ENCODE data around the gene LSM10. TPM values are rescaled to one million over a fixed set of nuclear protein-coding genes. Genes with fewer than 3 reads are reported as not detected.

LSM10 gene
- total and polyA plus RNA-seq, 11 donors = 39.1 to 95.9 (median 49.9) TPM

GRCh38 chr1:36432616-36433015, 34.9 kb upstream of the LSM10 start:
- ATAC-seq (no peak), DNase-seq (no peak)
- no peaks in the 10 kb centered on the region for H3K9me3 ChIP-seq
- H3K27ac ChIP-seq = peak overlapping the region in 1 of 12 donors; percentile 22
- no peaks in the 10 kb centered on the region for H3K27me3 ChIP-seq
- H3K4me1 ChIP-seq = peaks cover 0 to 4% (median 0%) of the 10 kb centered on the region in 12 donors
- H3K36me3 ChIP-seq = peaks cover 0 to 38% (median 12%) of the 10 kb centered on the region in 9 donors
- TF ChIP-seq CTCF (IDR thresholded peaks at IDR 0.05) (no peak), POLR2A (IDR thresholded peaks at IDR 0.05) (no peak)
- H3K4me3 ChIP-seq = no peak overlapping the region
- WGBS, 4 donors = 59 to 69% (median 67%) methylated on average over 4 of the region's 4 CpGs
- intact Hi-C loops (cut with DNase I) = no loop called here

- Histone ChIP-seq H3K36me3 (peaks cover 0 to 46% (median 15%) of the 10 kb centered on the region in 9 donors), H3K4me3 (no peak overlapping the region), H3K9me3 (no peaks in the 10 kb centered on the region), H3K27me3 (no peaks in the 10 kb centered on the region), H3K27ac (no peak overlapping the region), H3K4me1 (peaks cover 0 to 3% (median under 1%) of the 10 kb centered on the region in 12 donors)
- 80 to 84% (median 81%) methylated on average over 4 of the region's 4 CpGs for WGBS, 4 donors
- no peak for ATAC-seq
- TF ChIP-seq POLR2A (IDR thresholded peaks at IDR 0.05) (no peak), CTCF (IDR thresholded peaks at IDR 0.05) (no peak)
- intact Hi-C loops (cut with DNase I) = no loop called here
- DNase-seq = no peak
These were observed 28.1 kb upstream of the LSM10 start for GRCh38 chr1:36425791-36426190.

- Histone ChIP-seq H3K9me3 (no peaks in the 10 kb centered on the region), H3K4me3 (no peak overlapping the region), H3K4me1 (peaks cover 0 to 21% (median 8%) of the 10 kb centered on the region in 12 donors), H3K36me3 (peaks cover 0 to 38% (median 15%) of the 10 kb centered on the region in 9 donors), H3K27me3 (no peaks in the 10 kb centered on the region), H3K27ac (no peak overlapping the region)
- DNase-seq (no peak), ATAC-seq (no peak)
- WGBS, 4 donors = 85 to 90% (median 89%) methylated on average over 7 of the region's 7 CpGs
- TF ChIP-seq CTCF (IDR thresholded peaks at IDR 0.05) (no peak), POLR2A (IDR thresholded peaks at IDR 0.05) (no peak)
- intact Hi-C loops (cut with DNase I) = loop anchor here (1.0 to 5.0 kb wide), 10 partner anchors 79 to 324 kb away; partner anchors contain the start of genes SH3D21 (in 1 of the 10) and TRAPPC3 (in 1 of the 10)
These were observed 23.9 kb upstream of the LSM10 start for GRCh38 chr1:36421649-36422048.

GRCh38 chr1:36420836-36421317, 23.2 kb upstream of the LSM10 start:
- DNase-seq (peak; percentile 76 to 90 (median 86)), ATAC-seq (peak; percentile 74 to 95 (median 92))
- Histone ChIP-seq H3K36me3 (peaks cover 0 to 38% (median 15%) of the 10 kb centered on the region in 9 donors), H3K4me1 (peaks cover 0 to 21% (median 8%) of the 10 kb centered on the region in 12 donors), H3K27ac (peak overlapping the region in 1 of 12 donors; percentile 33), H3K4me3 (no peak overlapping the region), H3K9me3 (no peaks in the 10 kb centered on the region), H3K27me3 (no peaks in the 10 kb centered on the region)
- TF ChIP-seq CTCF (IDR thresholded peaks at IDR 0.05) = peak; percentile 86 to 98 (median 93)
- no peak for TF ChIP-seq POLR2A (IDR thresholded peaks at IDR 0.05)
- WGBS, 4 donors = 13 to 16% (median 15%) methylated on average over 13 of the region's 13 CpGs
- intact Hi-C loops (cut with DNase I) = loop anchor here (1.0 to 5.0 kb wide), 10 partner anchors 78 to 324 kb away; partner anchors contain the start of genes SH3D21 (in 1 of the 10) and TRAPPC3 (in 1 of the 10)

All from heart left ventricle (tissue), 16 donors.